OCI-LY7 (cell line): ENCODE measurements around the gene CDC42. TPM values are rescaled to one million over a fixed set of nuclear protein-coding genes. Genes with fewer than 3 reads are reported as not detected.

ENCODE experiments used
- BruUV-seq: library from RNA; stranded (reverse); fragments of 400-500 nt; replicated peaks from 2 replicates; lab custom pipeline; 2021; lab: Mats Ljungman, UMichigan
- CTCF ChIA-PET: fragments of 300-600 bp; sonication (Branson Sonifier 250); formaldehyde crosslinking; loops from one replicate; lab custom pipeline; 2022; ENCODE audit warnings: antibody characterized with exemption; ENCODE audit not compliant: unreplicated experiment; lab: Charles Lee
- POLR2A ChIA-PET: fragments of 300-600 bp; sonication (Branson Sonifier 250); formaldehyde crosslinking; loops from one replicate; lab custom pipeline; 2022; ENCODE audit warnings: antibody characterized with exemption; lab: Charles Lee
- DNase-seq: peaks from one replicate; pipeline ENCODE4 v3.0.0-alpha.2; 2015; ENCODE audit warnings: low spot score
- H2AFZ ChIP-seq: fragments of 200-600 bp; sonication (generic), shearing (Covaris generic); 2 replicates; pipeline ENCODE4 v1.6.1; 2014; ENCODE audit warnings: mild to moderate bottlenecking, antibody characterized with exemption, low read length, moderate library complexity
- H3K27ac ChIP-seq: fragments of 200-600 bp; sonication (generic); 2 replicates; pipeline ENCODE4 v1.5.1; 2014; ENCODE audit warnings: mixed run types, low read depth, mild to moderate bottlenecking, moderate library complexity, low read length, inconsistent platforms; ENCODE audit not compliant: poor library complexity, severe bottlenecking
- H3K36me3 ChIP-seq: fragments of 200-600 bp; sonication (generic); 2 replicates; pipeline ENCODE4 v1.6.1; 2014; ENCODE audit warnings: mild to moderate bottlenecking, antibody characterized with exemption, low read length, moderate library complexity, mixed read lengths; ENCODE audit not compliant: insufficient read depth
- H3K4me1 ChIP-seq: fragments of 200-600 bp; sonication (generic); 2 replicates; pipeline ENCODE4 v1.5.1; 2014; ENCODE audit warnings: mild to moderate bottlenecking, low read length; ENCODE audit not compliant: insufficient read depth, poor library complexity, severe bottlenecking
- H3K4me2 ChIP-seq: fragments of 200-600 bp; sonication (generic); 2 replicates; pipeline ENCODE4 v1.6.1; 2014; ENCODE audit warnings: mild to moderate bottlenecking, low read length
- H3K4me3 ChIP-seq: fragments of 200-600 bp; sonication (generic); 2 replicates; pipeline ENCODE4 v1.5.1; 2014; ENCODE audit warnings: mild to moderate bottlenecking, low read depth, low read length; ENCODE audit not compliant: poor library complexity, severe bottlenecking
- H3K79me2 ChIP-seq: fragments of 200-600 bp; sonication (generic); 2 replicates; pipeline ENCODE4 v1.6.1; 2016; ENCODE audit warnings: low read depth, mild to moderate bottlenecking, low read length, moderate library complexity, mixed read lengths; ENCODE audit not compliant: insufficient read depth
- H3K9me2 ChIP-seq: fragments of 200-600 bp; sonication (generic); 2 replicates; pipeline ENCODE4 v1.6.1; 2016; ENCODE audit warnings: mild to moderate bottlenecking, low read length, mixed read lengths; ENCODE audit not compliant: insufficient read depth
- H3K9me3 ChIP-seq: fragments of 200-600 bp; sonication (generic); 2 replicates; pipeline ENCODE4 v1.6.1; 2014; ENCODE audit warnings: mild to moderate bottlenecking, mixed run types, low read length, mixed read lengths
- H4K20me1 ChIP-seq: fragments of 200-600 bp; sonication (generic); 2 replicates; pipeline ENCODE4 v1.6.1; 2014; ENCODE audit warnings: mild to moderate bottlenecking, antibody characterized with exemption, low read length, moderate library complexity, mixed read lengths; ENCODE audit not compliant: insufficient read depth
- CTCF ChIP-seq: fragments of 200-600 bp; sonication (generic); conservative IDR thresholded peaks from 2 replicates; pipeline ENCODE4 v1.5.1; 2014; ENCODE audit warnings: mild to moderate bottlenecking, antibody characterized with exemption, low read length, moderate library complexity, mixed read lengths
- EZH2phosphoT487 ChIP-seq: fragments of 200-600 bp; sonication (generic); IDR thresholded peaks from 2 replicates; pipeline ENCODE4 v1.6.1; 2018; ENCODE audit warnings: low read depth, borderline replicate concordance, mild to moderate bottlenecking, mixed run types, antibody characterized with exemption, low read length, moderate library complexity, mixed read lengths
- intact Hi-C: fragments of 100-400 bp; cut with micrococcal nuclease; formaldehyde crosslinking; loops from one replicate; pipeline ENCODE4 v1.10.0; 2022; ENCODE audit not compliant: unreplicated experiment
- total RNA-seq, 2 experiments: library from RNA; depleted of rRNA in 1 of 2; stranded (reverse); fragments of >200 nt in 1 of 2; shearing (Covaris generic) in 1 of 2; gene quantifications; 2 replicates each; pipeline ENCODE4 v1.2.3, GENCODE V29; 2014 to 2022

CDC42 gene
- total RNA-seq, 2 experiments from 2014 or later = 109 to 157 TPM

GRCh38 chr1:22064751-22065402 lies 12.4 kb downstream of the CDC42 start:
- CTCF ChIA-PET = no interaction called here
- no TSS peak for BruUV-seq
- no peak overlapping the region for H3K27ac ChIP-seq

GRCh38 chr1:22071511-22071910 lies 19.0 kb downstream of the CDC42 start:
- BruUV-seq = no TSS peak

More at GRCh38 chr1:22064751-22065402, 12.4 kb downstream of the CDC42 start:
- intact Hi-C loops = no loop called here
- Histone ChIP-seq H2AFZ (no peak overlapping the region), H3K4me3 (no peak overlapping the region), H3K4me1 (peaks cover 21% of the 10 kb centered on the region), H3K9me3 (peaks cover 4% of the 10 kb centered on the region; the same call in 1 of the 2 replicates), H3K4me2 (no peak overlapping the region), H4K20me1 (peaks cover 58% of the 10 kb centered on the region), H3K79me2 (peaks cover 100% of the 10 kb centered on the region), H3K36me3 (peaks cover 74% of the 10 kb centered on the region), H3K9me2 (no peaks in the 10 kb centered on the region)
- TF ChIP-seq EZH2phosphoT487 (no peak), CTCF (no peak)
- no peak for DNase-seq
- POLR2A ChIA-PET = interaction anchor here (1.8 kb wide), 1 partner anchor 9 kb away, joined by 6 read pairs; no protein-coding TSS in a partner anchor

More at GRCh38 chr1:22071511-22071910, 19.0 kb downstream of the CDC42 start:
- no peak for TF ChIP-seq EZH2phosphoT487
- TF ChIP-seq CTCF = no peak
- Histone ChIP-seq H3K9me2 (no peaks in the 10 kb centered on the region), H3K79me2 (peaks cover 100% of the 10 kb centered on the region), H3K36me3 (peaks cover 70% of the 10 kb centered on the region), H4K20me1 (peaks cover 44% of the 10 kb centered on the region), H3K9me3 (peaks cover 14% of the 10 kb centered on the region; the same call in 1 of the 2 replicates), H3K27ac (no peak overlapping the region), H2AFZ (no peak overlapping the region), H3K4me2 (no peak overlapping the region), H3K4me1 (peaks cover 40% of the 10 kb centered on the region), H3K4me3 (no peak overlapping the region)
- DNase-seq = no peak
- intact Hi-C loops = no loop called here
- ChIA-PET CTCF (no interaction called here), POLR2A (no interaction called here)
